Activated CD8-positive, alpha-beta memory T cell treated with anti-CD3 and anti-CD28 coated beads, Interleukin-2, amount 50 U/mL, for 24 hours (primary cell): Measurements from ENCODE around the gene ZNF280A.
A peak's percentile ranks its signal among the peaks of the same experiment; 100 is the strongest.

ENCODE experiments used
- DNase-seq: peaks from one replicate; pipeline ENCODE4 v3.0.0-alpha.2; 2020; ENCODE audit errors: extremely low read depth

The ZNF280A gene

GRCh38 chr22:22520020-22520656 lies at the start of gene ZNF280A:
Gene ZNF280A, minus strand, starts transcription at chr22:22520270. Its CDS starts 4,640 bp downstream, at chr22:22515630.
- DNase-seq, result no peak

GRCh38 chr22:22569218-22569617 lies 49.1 kb upstream of the ZNF280A start:
- no peak for DNase-seq

- DNase-seq, result no peak
Observed at GRCh38 chr22:22565981-22566380, 45.9 kb upstream of the ZNF280A start.

- peak; percentile 57 for DNase-seq
Observed at GRCh38 chr22:22558972-22559603, 39.0 kb upstream of the ZNF280A start, which contains the start of gene PRAME. Gene PRAME, minus strand, starts transcription at chr22:22559265. Its CDS starts 2,433 bp downstream, at chr22:22556832.

DNA sequence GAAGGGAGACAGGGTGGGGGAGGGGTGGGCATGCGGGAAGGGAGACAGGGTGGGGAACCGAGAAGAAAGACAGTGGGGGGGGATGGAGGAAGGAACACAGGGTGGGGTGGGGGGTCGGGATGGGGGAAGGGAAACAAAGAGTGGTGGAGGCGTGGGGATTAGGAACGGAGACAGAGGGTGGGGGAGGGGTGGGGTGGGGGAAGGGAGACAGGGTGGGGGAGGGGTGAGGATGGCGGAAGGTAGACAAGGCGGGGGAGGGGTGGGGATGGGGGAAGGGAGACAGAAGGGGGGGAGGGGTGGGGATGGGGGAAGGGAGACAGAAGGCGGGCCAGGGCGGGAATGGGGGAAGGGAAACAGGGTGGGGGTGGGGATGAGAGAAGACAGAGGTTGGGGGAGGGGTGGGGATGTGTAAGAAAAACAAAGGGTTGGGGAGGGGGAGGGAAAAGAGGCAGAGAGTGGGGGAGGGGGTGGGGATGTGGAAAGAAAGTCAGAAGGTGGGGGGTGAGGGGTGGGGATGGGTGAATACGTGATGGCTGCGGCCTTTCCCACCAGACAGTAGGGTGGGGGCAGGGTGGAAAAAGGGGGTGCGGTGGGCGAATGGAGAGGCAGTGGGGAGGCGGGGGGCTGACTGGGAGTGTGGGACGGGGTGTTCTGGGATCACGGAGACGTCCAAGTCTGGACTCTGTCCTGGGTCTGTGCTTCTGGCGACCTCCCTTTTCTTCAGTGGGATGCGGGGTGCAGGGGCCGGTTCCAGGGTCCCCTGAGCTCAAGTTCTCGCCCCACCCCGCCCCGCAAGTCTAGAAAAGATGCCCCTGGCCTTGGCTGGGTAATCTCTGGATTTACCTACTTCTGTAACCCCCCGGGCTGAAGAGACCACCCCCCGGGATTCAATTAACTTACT lies 38.3 kb upstream of the ZNF280A start:
- no peak for DNase-seq

DNA sequence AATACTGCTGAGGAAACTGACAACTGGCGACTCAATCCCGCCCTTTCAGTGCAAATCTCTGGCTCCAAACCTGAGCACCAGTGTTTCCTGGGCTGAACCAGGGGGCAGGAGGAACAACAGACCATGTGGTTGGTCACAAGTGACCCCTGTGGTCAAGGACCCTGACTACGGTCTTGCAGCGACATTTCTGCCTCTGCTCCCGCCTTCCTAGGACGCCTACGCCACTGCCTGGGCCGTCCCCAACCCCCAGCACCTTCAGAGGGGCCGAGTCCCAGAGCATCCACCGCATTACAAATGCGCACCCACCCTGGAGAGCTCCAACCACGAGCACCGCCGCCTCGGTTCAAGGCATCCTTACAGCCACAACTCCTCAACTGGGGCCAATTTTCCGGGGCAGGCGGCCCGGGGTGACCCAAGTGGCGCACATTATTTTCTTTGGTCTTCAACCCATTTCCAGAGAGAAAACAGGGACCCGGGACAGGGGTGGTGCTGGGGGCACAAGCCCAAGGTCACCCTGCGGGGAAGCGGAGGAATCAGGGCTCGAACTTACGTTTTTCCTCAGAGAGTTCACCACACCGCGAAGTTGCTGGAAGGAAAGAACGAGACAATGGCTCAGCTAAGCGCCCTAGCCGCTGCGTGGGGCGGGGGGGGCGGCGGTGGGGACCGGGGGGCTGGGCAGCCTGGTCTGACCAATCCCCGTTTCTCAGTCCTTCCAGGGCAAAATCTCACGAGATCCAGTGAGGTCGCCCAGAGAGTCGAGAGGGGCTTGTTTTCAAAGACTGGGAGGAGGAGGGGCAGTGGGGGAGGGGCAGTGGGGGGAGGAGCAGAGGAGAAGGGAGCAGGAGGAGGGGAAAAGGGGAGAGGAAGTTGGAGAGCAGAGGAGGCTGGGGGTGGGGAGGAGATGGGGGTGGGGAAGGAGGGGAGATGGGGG lies 37.2 kb upstream of the ZNF280A start:
- no peak for DNase-seq

- no peak for DNase-seq
Observed at GRCh38 chr22:22556578-22556977, 36.5 kb upstream of the ZNF280A start.

- DNase-seq, result no peak
Observed at GRCh38 chr22:22555596-22555995, 35.5 kb upstream of the ZNF280A start.

GRCh38 chr22:22554587-22555284 lies 34.7 kb upstream of the ZNF280A start:
- DNase-seq, result no peak

DNA sequence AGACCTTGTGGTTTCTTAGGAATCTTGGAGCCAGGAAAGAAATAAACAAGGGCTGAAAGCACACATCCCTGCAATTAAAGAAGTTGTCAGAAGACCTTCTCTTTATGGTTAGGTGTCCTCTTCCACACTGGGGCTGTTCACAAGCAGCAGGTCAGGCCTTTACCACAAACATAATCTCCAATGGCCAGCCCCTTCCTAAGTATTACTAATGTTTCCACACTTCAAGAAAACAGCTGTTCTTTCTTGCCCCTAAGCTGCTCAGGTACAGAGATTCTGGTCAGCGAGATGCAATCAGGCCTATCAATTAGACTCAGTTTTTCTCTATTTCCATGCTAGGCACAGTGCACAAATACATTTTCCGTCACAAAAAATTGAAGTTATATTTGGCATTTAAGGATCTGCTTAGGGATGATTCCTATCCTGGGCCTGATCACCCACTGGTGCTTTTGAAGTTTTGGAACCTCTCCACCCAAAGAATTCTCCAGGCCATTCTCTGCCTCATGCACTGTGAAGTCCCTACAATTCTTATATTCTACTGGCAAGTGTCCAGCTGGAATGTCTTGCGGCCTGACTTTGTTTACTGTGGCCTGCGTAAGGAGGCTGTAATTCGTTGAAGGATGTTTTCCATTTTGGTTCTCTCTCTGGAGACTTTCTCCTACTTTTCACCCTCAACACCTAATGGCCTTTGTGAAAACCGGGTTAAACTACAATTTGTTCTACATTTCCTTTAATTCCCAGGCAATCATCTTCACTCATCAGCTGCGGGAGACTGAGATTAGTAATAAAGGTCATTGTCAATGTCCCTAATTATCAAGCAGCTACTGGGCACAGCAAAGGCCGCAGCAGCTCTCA lies 33.9 kb upstream of the ZNF280A start:
- no peak for DNase-seq

DNA sequence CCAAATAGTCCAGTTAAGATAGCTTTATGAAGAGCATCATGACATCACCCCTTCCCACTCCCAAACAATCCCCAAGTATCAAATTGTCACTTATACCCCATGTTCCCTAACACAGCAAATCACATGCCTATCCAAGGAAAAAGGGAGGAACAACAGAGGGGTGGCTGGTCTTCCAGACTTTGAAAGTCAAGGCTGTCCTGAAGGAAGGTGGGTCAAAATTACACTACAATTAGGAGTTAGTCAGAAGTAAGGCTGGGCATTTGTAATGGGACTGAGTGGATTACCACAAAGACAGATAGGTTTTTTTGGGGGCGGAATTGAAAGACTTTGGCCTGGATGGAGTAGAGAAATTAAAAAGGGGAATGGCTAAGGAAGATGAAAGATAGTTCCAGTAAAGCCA lies 33.1 kb upstream of the ZNF280A start:
- no peak for DNase-seq

GRCh38 chr22:22552630-22553029 lies 32.6 kb upstream of the ZNF280A start:
- DNase-seq, result no peak

DNA sequence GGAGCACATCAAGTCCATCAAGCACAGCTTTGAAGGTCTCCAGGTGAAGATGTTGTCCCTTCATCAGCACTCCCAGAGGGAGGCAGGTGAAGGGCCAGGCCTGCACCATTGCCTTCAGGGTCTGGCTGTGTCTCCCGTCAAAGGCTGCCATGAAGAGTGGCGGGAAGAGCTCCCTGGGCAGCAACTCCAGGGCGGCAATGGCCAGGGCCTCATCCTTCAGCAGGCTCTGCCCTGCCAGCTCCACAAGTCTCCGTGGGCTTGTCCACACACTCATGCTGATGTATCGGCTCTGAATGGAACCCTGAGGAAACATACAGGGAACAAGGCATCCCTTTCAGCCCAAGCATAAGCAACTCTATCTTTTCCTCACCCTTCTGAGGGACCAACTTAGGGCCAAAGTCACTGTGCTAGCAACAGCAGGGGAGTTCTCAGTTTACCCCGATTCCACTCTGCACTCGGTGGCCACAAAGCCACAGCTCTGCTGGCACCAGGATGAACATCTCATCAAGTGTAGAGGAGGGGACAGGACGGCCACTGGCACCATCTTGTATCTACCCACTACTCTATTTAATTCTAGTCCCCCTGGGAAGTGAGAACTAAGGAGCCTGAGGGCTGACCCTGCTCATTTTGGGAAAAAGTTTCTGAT lies 30.8 kb upstream of the ZNF280A start:
- no peak for DNase-seq

- DNase-seq, result no peak
Observed at GRCh38 chr22:22548910-22549309, 28.8 kb upstream of the ZNF280A start.

GRCh38 chr22:22548317-22548716 lies 28.2 kb upstream of the ZNF280A start:
- DNase-seq, result no peak

- no peak for DNase-seq
Observed at GRCh38 chr22:22547692-22548300, 27.7 kb upstream of the ZNF280A start.

DNA sequence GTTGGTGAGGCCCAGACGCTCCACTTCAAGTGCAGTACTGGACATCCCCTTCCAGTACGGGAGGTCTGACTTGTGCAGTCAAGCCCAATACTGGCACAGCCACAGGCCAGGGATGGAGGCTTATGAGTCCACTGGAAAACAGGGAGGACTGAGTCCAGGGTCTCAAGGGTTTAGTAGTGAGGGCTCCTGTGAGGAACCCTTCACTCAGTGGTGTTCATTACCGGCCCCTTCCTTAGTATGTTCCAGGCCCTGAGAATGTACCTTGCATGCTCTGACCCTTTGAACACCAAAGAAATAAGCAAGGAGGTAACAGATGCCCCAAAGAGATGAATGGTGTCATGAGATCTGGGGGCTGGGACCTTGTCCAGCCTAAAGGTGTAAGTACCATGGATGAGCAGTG lies 27.2 kb upstream of the ZNF280A start:
- no peak for DNase-seq

DNA sequence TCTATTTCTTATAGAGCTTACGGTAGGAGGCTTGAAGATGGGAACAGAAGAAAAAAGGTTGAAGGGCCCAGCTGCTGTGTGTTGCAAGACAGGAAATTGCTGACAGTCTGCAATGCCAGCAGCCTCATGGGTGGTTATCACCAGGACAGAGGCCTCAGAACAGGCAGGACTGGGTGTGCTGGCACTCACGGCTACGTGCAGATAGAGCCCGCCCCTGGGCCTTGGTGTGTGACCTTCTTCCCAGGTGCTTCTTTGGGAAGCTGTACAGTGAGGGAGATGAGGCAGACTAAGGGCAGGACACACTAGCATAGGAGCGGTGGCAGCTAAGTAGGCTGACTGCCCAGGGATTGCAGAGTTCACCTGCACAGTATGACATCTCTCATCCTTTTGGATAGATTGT lies 26.4 kb upstream of the ZNF280A start:
- no peak for DNase-seq

DNA sequence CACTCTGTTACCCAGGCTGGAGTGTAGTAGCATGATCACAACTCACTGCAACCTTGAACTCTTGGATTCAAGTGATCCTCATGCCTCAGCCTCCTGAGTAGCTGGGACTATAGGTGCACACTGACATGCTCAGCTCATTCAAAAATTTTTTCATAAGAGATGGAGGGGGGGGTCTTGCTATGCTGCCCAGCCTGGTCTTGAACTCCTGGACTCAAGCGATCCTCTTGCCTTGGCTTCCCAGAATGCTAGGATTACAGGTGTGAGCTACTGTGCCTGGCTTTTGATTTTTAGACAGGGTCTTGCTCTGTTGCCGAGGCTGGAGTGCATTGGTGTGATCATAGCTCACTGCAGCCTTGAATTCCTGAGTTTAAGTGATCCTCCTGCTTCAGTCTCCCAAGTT lies 25.0 kb upstream of the ZNF280A start:
- no peak for DNase-seq
